OCI-LY1 (cell line): ENCODE data around the gene MPEG1.

Source experiments
- H2AFZ ChIP-seq: fragments of 200-600 bp; sonication (generic), shearing (Covaris generic); 2 replicates; pipeline ENCODE4 v1.6.0; 2014; ENCODE audit warnings: antibody characterized with exemption, mild to moderate bottlenecking, low read length
- H3F3A ChIP-seq: fragments of 200-600 bp; sonication (generic), shearing (Covaris generic); 2 replicates; pipeline ENCODE4 v1.6.0; 2014; ENCODE audit warnings: mild to moderate bottlenecking, antibody characterized with exemption, low read length, moderate library complexity; ENCODE audit not compliant: insufficient read depth
- H3K27ac ChIP-seq: fragments of 200-600 bp; sonication (generic); 2 replicates; pipeline ENCODE4 v1.5.1; 2014; ENCODE audit warnings: low read length, mixed run types, mild to moderate bottlenecking, low read depth; ENCODE audit not compliant: poor library complexity, severe bottlenecking
- H3K27me3 ChIP-seq: fragments of 200-600 bp; sonication (generic); 2 replicates; pipeline ENCODE4 v1.6.0; 2014; ENCODE audit warnings: antibody characterized with exemption, mild to moderate bottlenecking, low read length, moderate library complexity; ENCODE audit not compliant: insufficient read depth
- H3K36me3 ChIP-seq: fragments of 200-600 bp; sonication (generic); 2 replicates; pipeline ENCODE4 v1.6.1; 2014; ENCODE audit warnings: mild to moderate bottlenecking, antibody characterized with exemption, low read length, moderate library complexity, mixed read lengths; ENCODE audit not compliant: insufficient read depth
- H3K4me1 ChIP-seq: fragments of 200-600 bp; sonication (generic); 2 replicates; pipeline ENCODE4 v1.5.1; 2014; ENCODE audit warnings: mild to moderate bottlenecking, low read length, moderate library complexity; ENCODE audit not compliant: insufficient read depth, severe bottlenecking
- H3K4me2 ChIP-seq: fragments of 200-600 bp; sonication (generic), shearing (Covaris generic); 2 replicates; pipeline ENCODE4 v1.6.1; 2014; ENCODE audit warnings: low read length
- H3K4me3 ChIP-seq: fragments of 200-600 bp; sonication (generic); 2 replicates; pipeline ENCODE4 v1.5.1; 2014; ENCODE audit warnings: low read length, low read depth, mild to moderate bottlenecking, mixed read lengths; ENCODE audit not compliant: poor library complexity, severe bottlenecking
- H3K79me2 ChIP-seq: fragments of 200-600 bp; shearing (Covaris generic); 2 replicates; pipeline ENCODE4 v1.6.1; 2016; ENCODE audit warnings: mixed run types, low read length, mixed read lengths; ENCODE audit not compliant: insufficient read depth
- H3K9ac ChIP-seq: fragments of 200-600 bp; sonication (generic), shearing (Covaris generic); 2 replicates; pipeline ENCODE4 v1.6.1; 2014; ENCODE audit warnings: mild to moderate bottlenecking, low read length, mixed read lengths
- H3K9me2 ChIP-seq: fragments of 200-600 bp; sonication (generic), shearing (Covaris generic); 2 replicates; pipeline ENCODE4 v1.6.1; 2014; ENCODE audit warnings: low read depth, mild to moderate bottlenecking, low read length, mixed read lengths
- H3K9me3 ChIP-seq: fragments of 200-600 bp; shearing (Covaris generic); 2 replicates; pipeline ENCODE4 v1.6.1; 2014; ENCODE audit warnings: low read length, mixed read lengths
- H4K20me1 ChIP-seq: fragments of 200-600 bp; sonication (generic), shearing (Covaris generic); 2 replicates; pipeline ENCODE4 v1.6.0; 2016; ENCODE audit warnings: mild to moderate bottlenecking, low read length; ENCODE audit not compliant: insufficient read depth
- CTCF ChIP-seq: fragments of 200-600 bp; sonication (generic), shearing (Covaris generic); IDR thresholded peaks from 2 replicates; pipeline ENCODE4 v1.5.1; 2017; ENCODE audit warnings: mild to moderate bottlenecking, antibody characterized with exemption, low read length, moderate library complexity, mixed read lengths
- EZH2 ChIP-seq: fragments of 200-600 bp; sonication (generic), shearing (Covaris generic); IDR thresholded peaks from 2 replicates; pipeline ENCODE4 v1.8.0; 2017; ENCODE audit warnings: borderline replicate concordance, mixed run types, mild to moderate bottlenecking, antibody characterized with exemption, low read length, moderate library complexity, mixed read lengths

The MPEG1 gene

GRCh38 chr11:59175091-59175501 lies 37.6 kb downstream of the MPEG1 start:
- Histone ChIP-seq H3K36me3 (no peaks in the 10 kb centered on the region; the same call in 1 of the 2 replicates), H3K4me1 (peaks cover 17% of the 10 kb centered on the region), H3F3A (0 out of 2 replicates have a peak, but pooled peaks cover 3% of the 10 kb centered on the region), H2AFZ (no peak overlapping the region), H3K4me3 (no peak overlapping the region), H4K20me1 (no peaks in the 10 kb centered on the region), H3K4me2 (no peak overlapping the region), H3K9me3 (peaks cover 7% of the 10 kb centered on the region; the same call in 1 of the 2 replicates), H3K27ac (no peak overlapping the region), H3K79me2 (no peaks in the 10 kb centered on the region), H3K9ac (no peak overlapping the region), H3K27me3 (no peaks in the 10 kb centered on the region), H3K9me2 (no peaks in the 10 kb centered on the region)
- TF ChIP-seq CTCF (no peak), EZH2 (no peak)

GRCh38 chr11:59174664-59175033 lies 38.1 kb downstream of the MPEG1 start:
- H3K4me3 ChIP-seq = no peak overlapping the region

GRCh38 chr11:59173964-59174663 lies 38.6 kb downstream of the MPEG1 start:
- Histone ChIP-seq H3K79me2 (no peaks in the 10 kb centered on the region), H3K27ac (no peak overlapping the region), H3K9me2 (no peaks in the 10 kb centered on the region), H3K4me3 (no peak overlapping the region), H2AFZ (no peak overlapping the region), H4K20me1 (no peaks in the 10 kb centered on the region), H3K4me1 (peaks cover 17% of the 10 kb centered on the region), H3K4me2 (no peak overlapping the region), H3K36me3 (no peaks in the 10 kb centered on the region; the same call in 1 of the 2 replicates), H3F3A (0 out of 2 replicates have a peak, but pooled peaks cover 3% of the 10 kb centered on the region), H3K27me3 (no peaks in the 10 kb centered on the region), H3K9ac (no peak overlapping the region), H3K9me3 (0 out of 2 replicates have a peak, but pooled peaks cover 1% of the 10 kb centered on the region)
- TF ChIP-seq EZH2 = no peak
- no peak for TF ChIP-seq CTCF

More at GRCh38 chr11:59174664-59175033, 38.1 kb downstream of the MPEG1 start:
- Histone ChIP-seq H3K9ac (no peak overlapping the region), H3K27me3 (no peaks in the 10 kb centered on the region), H3F3A (0 out of 2 replicates have a peak, but pooled peaks cover 3% of the 10 kb centered on the region), H4K20me1 (no peaks in the 10 kb centered on the region), H2AFZ (no peak overlapping the region), H3K4me1 (peaks cover 17% of the 10 kb centered on the region), H3K27ac (no peak overlapping the region), H3K79me2 (no peaks in the 10 kb centered on the region), H3K36me3 (no peaks in the 10 kb centered on the region; the same call in 1 of the 2 replicates), H3K4me2 (no peak overlapping the region), H3K9me2 (no peaks in the 10 kb centered on the region), H3K9me3 (peaks cover 7% of the 10 kb centered on the region; the same call in 1 of the 2 replicates)
- TF ChIP-seq CTCF = no peak
- no peak for TF ChIP-seq EZH2
